ENCODE results near the gene TEX51.

Gene TEX51

GRCh38 chr2:126879348-126880298 lies 19.1 kb upstream of the TEX51 start:
- DNase-seq (ENCODE audit: low read depth) = no peak

GRCh38 chr2:126880324-126880723 lies 18.4 kb upstream of the TEX51 start:
- no peak for DNase-seq (ENCODE audit: low read depth)

GRCh38 chr2:126880817-126881216 lies 17.9 kb upstream of the TEX51 start:
- DNase-seq (ENCODE audit: low read depth) = no peak

GRCh38 chr2:126881591-126881990 lies 17.1 kb upstream of the TEX51 start:
- DNase-seq (ENCODE audit: low read depth) = no peak

GRCh38 chr2:126882181-126882580 lies 16.5 kb upstream of the TEX51 start:
- DNase-seq (ENCODE audit: low read depth) = no peak

- DNase-seq (ENCODE audit: low read depth) = no peak
Measured at GRCh38 chr2:126882736-126883665, 15.7 kb upstream of the TEX51 start.

GRCh38 chr2:126883666-126884040 lies 15.0 kb upstream of the TEX51 start:
- no peak for DNase-seq (ENCODE audit: low read depth)

GRCh38 chr2:126884861-126885750 lies 13.6 kb upstream of the TEX51 start:
- DNase-seq (ENCODE audit: low read depth) = no peak

- DNase-seq (ENCODE audit: low read depth) = no peak
Measured at GRCh38 chr2:126885751-126886210, 12.9 kb upstream of the TEX51 start.

- DNase-seq (ENCODE audit: low read depth) = peak; percentile 23
Measured at GRCh38 chr2:126886211-126886915, 12.3 kb upstream of the TEX51 start.

- no peak for DNase-seq (ENCODE audit: low read depth)
Measured at GRCh38 chr2:126886916-126887280, 11.8 kb upstream of the TEX51 start.

- DNase-seq (ENCODE audit: low read depth) = no peak
Measured at GRCh38 chr2:126887506-126887905, 11.2 kb upstream of the TEX51 start.

GRCh38 chr2:126888046-126888445 lies 10.6 kb upstream of the TEX51 start:
- DNase-seq (ENCODE audit: low read depth) = no peak

GRCh38 chr2:126889071-126889470 lies 9.6 kb upstream of the TEX51 start:
- DNase-seq (ENCODE audit: low read depth) = no peak

GRCh38 chr2:126889496-126890135 lies 9.1 kb upstream of the TEX51 start:
- no peak for DNase-seq (ENCODE audit: low read depth)

- no peak for DNase-seq (ENCODE audit: low read depth)
Measured at GRCh38 chr2:126890136-126890510, 8.6 kb upstream of the TEX51 start.

- no peak for DNase-seq (ENCODE audit: low read depth)
Measured at GRCh38 chr2:126890551-126891450, 7.9 kb upstream of the TEX51 start.

GRCh38 chr2:126891681-126892500 lies 6.8 kb upstream of the TEX51 start:
- no peak for DNase-seq (ENCODE audit: low read depth)

GRCh38 chr2:126893153-126893552 lies 5.5 kb upstream of the TEX51 start:
- no peak for DNase-seq (ENCODE audit: low read depth)
